Vagina (tissue), 2 donors: Measurements from ENCODE around the gene CEBPG.

ENCODE experiments used
- CTCF ChIP-seq, 3 experiments: fragments of 450-650 bp in 2 of 3; fragments of 200-600 bp in 1 of 3; sonication (generic) in 1 of 3; IDR thresholded peaks; one replicate each; pipeline ENCODE4 v1.5.1; 2017 to 2019; ENCODE audit warnings: antibody characterized with exemption in 3 of 3, mild to moderate bottlenecking in 2 of 3, moderate library complexity in 2 of 3
- POLR2A ChIP-seq, 2 donors: fragments of 450-650 bp; IDR thresholded peaks; one replicate each; pipeline ENCODE4 v1.6.1; 2017; ENCODE audit warnings: antibody characterized with exemption in 2 of 2, mild to moderate bottlenecking in 2 of 2, moderate library complexity in 2 of 2

GRCh38 chr19:33348301-33349010 is 25.1 kb upstream of the CEBPG start:
- TF ChIP-seq CTCF (IDR thresholded peaks at IDR 0.05) (no peak), POLR2A (IDR thresholded peaks at IDR 0.05) (no peak)
